HepG2 (cell line): ENCODE results near the gene TEDC2. TPM values are rescaled to one million over a fixed set of nuclear protein-coding genes. Genes with fewer than 3 reads are reported as not detected.
A peak's percentile ranks its signal among the peaks of the same experiment; 100 is the strongest.

ENCODE experiments used
- AGO2 ChIP-seq: fragments of 200-400 bp; formaldehyde crosslinking; optimal IDR thresholded peaks from 2 replicates; pipeline ENCODE3; 2017; ENCODE audit warnings: mild to moderate bottlenecking, low read depth, low read length, moderate library complexity
- AHR ChIP-seq: IDR thresholded peaks from 2 replicates; pipeline ENCODE4 v1.6.1; 2018; ENCODE audit warnings: missing genetic modification reagents, missing compliant biosample characterization
- ARNT2 ChIP-seq: sonication (generic); formaldehyde crosslinking; IDR thresholded peaks from 2 replicates; pipeline ENCODE4 v1.8.0; 2022; ENCODE audit warnings: mild to moderate bottlenecking, low read depth, missing genetic modification reagents, moderate library complexity
- ETV6 ChIP-seq: sonication (generic); formaldehyde crosslinking; conservative IDR thresholded peaks from 2 replicates; pipeline ENCODE4 v1.4.0; 2020; ENCODE audit warnings: missing genetic modification reagents
- GTF2F1 ChIP-seq: fragments of 150-350 bp; IDR thresholded peaks from 2 replicates; pipeline ENCODE4 v1.6.1; 2014; ENCODE audit warnings: low read length
- KLF12 ChIP-seq: sonication (generic); formaldehyde crosslinking; IDR thresholded peaks from 2 replicates; pipeline ENCODE4 v1.4.0; 2020; ENCODE audit warnings: missing genetic modification reagents, borderline replicate concordance
- NFYB ChIP-seq: sonication (generic); formaldehyde crosslinking; IDR thresholded peaks from 2 replicates; pipeline ENCODE4 v1.4.0; 2020; ENCODE audit warnings: missing genetic modification reagents
- SP4 ChIP-seq: sonication (generic); formaldehyde crosslinking; IDR thresholded peaks from 2 replicates; pipeline ENCODE4 v1.8.1; 2023; ENCODE audit warnings: mild to moderate bottlenecking, missing genetic modification reagents
- TEAD2 ChIP-seq: sonication (generic); formaldehyde crosslinking; IDR thresholded peaks from 2 replicates; pipeline ENCODE4 v1.9.0; 2021; ENCODE audit warnings: missing genetic modification reagents
- TMF1 ChIP-seq: sonication (generic); formaldehyde crosslinking; IDR thresholded peaks from 2 replicates; pipeline ENCODE4 v1.8.1; 2022; ENCODE audit warnings: low read depth, missing genetic modification reagents
- ZC3H4 ChIP-seq: sonication (generic); formaldehyde crosslinking; IDR thresholded peaks from 2 replicates; pipeline ENCODE4 v1.4.0; 2020; ENCODE audit warnings: missing genetic modification reagents, borderline replicate concordance
- ZNF292 ChIP-seq: sonication (generic); formaldehyde crosslinking; IDR thresholded peaks from 2 replicates; pipeline ENCODE4 v1.8.1; 2022; ENCODE audit warnings: mild to moderate bottlenecking, low read depth, missing genetic modification reagents, borderline replicate concordance
- ZNF670 ChIP-seq: sonication (generic); formaldehyde crosslinking; IDR thresholded peaks from 2 replicates; pipeline ENCODE4 v1.8.0; 2022; ENCODE audit warnings: mild to moderate bottlenecking, missing genetic modification reagents, borderline replicate concordance
- ZNF75D ChIP-seq: sonication (generic); formaldehyde crosslinking; IDR thresholded peaks from 2 replicates; pipeline ENCODE4 v1.8.1; 2023; ENCODE audit warnings: missing genetic modification reagents, mild to moderate bottlenecking, borderline replicate concordance
- polyA plus RNA-seq, 8 experiments: library from polyadenylated mRNA; depleted of rRNA in 3 of 8; stranded (reverse) in 7 of 8; unstranded in 1 of 8; fragments of >200 nt; fragmentation: Illumina TruSeq in 4 of 8; extraction: Trizol in 4 of 8; gene quantifications; 2 replicates each; pipeline versions ENCODE4 v1.2.1 to v1.2.3, GENCODE V29; 2011 to 2016; ENCODE audit warnings: low read depth in 4 of 8, missing spikeins in 1 of 8, mixed read lengths in 1 of 8; ENCODE audit not compliant: insufficient read depth in 1 of 8
- total RNA-seq, 5 experiments: library from RNA; depleted of rRNA; stranded (reverse); fragments of >200 nt; fragmentation: Illumina TruSeq; extraction: Trizol; gene quantifications; 2 replicates each; pipeline ENCODE4 v1.2.3, GENCODE V29; 2016; ENCODE audit warnings: low read depth in 1 of 5
- TF ChIP-seq, protein P1 (sequence below): sonication (generic); formaldehyde crosslinking; IDR thresholded peaks from 2 replicates; pipeline ENCODE4 v1.4.0; 2020; ENCODE audit warnings: missing genetic modification reagents, mild to moderate bottlenecking, borderline replicate concordance
- TF ChIP-seq, protein P2 (sequence below): sonication (generic); formaldehyde crosslinking; conservative IDR thresholded peaks from 2 replicates; pipeline ENCODE4 v1.5.0; 2020; ENCODE audit warnings: missing genetic modification reagents
- TF ChIP-seq, protein P3 (sequence below): IDR thresholded peaks from 2 replicates; pipeline ENCODE4 v1.6.1; 2012; ENCODE audit warnings: low read depth, low read length, improper control_type of control experiment
- TF ChIP-seq, protein P4 (sequence below): sonication (generic); formaldehyde crosslinking; IDR thresholded peaks from 2 replicates; pipeline ENCODE4 v1.8.1; 2023; ENCODE audit warnings: mild to moderate bottlenecking, missing genetic modification reagents, borderline replicate concordance
- TF ChIP-seq, protein P5 (sequence below): IDR thresholded peaks from 2 replicates; pipeline ENCODE4 v1.6.1; 2016

Gene TEDC2
- total and polyA plus RNA-seq, 2 of the 13 experiments (the other 11 are each of a cell fraction or from before 2014, with no cell fraction given): 6.2 to 24.4 TPM

DNA sequence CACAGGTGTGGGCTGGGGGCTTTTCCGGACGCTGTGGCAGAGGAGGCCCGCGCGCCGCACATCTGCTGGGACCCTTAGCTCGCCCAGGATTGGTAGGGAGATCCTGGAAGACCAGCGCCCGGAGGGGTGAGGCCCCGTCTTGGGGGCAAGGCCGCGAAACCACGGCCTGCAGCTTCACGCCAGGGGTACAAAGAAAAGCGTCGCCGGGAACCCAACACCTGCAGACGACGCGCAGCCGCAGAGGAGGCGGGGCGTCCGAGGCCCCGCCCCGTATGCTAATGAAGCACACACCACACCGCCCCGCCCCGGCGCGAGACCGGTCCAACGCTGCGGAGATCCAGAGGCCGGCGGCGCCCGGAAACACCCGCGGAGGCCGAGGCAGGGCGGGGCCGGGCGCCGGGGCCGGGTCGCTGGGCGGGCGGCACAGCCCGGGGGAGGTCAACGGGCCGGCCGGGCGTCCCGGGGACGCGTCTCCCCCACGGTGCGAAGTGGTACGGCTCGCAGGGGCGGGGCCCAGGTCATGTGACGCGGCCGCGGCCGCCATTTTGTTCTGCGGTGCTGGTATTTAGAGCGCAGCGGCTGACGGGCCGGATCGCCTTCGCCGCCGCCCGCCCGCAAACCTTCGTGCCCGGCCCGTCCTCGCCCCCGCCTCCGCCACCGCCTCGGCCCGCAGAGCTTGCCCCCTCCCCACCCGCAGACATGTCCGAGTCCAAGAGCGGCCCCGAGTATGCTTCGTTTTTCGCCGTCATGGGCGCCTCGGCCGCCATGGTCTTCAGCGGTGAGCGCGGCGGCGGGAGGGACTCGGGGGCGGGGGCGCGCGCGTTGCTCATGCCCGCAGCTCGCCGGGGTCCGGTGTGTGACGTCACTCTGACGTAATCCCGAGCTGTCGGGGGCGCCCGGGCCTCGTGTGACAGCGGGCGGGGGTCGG is 53.8 kb downstream of the TEDC2 start, which contains the start of gene ATP6V0C (continued):
- no peak for TF ChIP-seq ZNF75D (CRISPR knock-in tag)
- TF ChIP-seq AGO2: no peak
- no peak for TF ChIP-seq ZC3H4 (CRISPR knock-in tag)
- TF ChIP-seq ZNF292 (CRISPR knock-in tag): 0 out of 2 replicates have a peak, but pooled peaks have one; percentile 27
- no peak for TF ChIP-seq AHR (CRISPR knock-in tag)
- peak; percentile 69 for TF ChIP-seq ARNT2 (CRISPR knock-in tag)
- no peak for TF ChIP-seq TMF1 (CRISPR knock-in tag)
- peak; percentile 47; the same call in 1 of the 2 replicates for TF ChIP-seq ZNF670
- TF ChIP-seq, protein P1, sequence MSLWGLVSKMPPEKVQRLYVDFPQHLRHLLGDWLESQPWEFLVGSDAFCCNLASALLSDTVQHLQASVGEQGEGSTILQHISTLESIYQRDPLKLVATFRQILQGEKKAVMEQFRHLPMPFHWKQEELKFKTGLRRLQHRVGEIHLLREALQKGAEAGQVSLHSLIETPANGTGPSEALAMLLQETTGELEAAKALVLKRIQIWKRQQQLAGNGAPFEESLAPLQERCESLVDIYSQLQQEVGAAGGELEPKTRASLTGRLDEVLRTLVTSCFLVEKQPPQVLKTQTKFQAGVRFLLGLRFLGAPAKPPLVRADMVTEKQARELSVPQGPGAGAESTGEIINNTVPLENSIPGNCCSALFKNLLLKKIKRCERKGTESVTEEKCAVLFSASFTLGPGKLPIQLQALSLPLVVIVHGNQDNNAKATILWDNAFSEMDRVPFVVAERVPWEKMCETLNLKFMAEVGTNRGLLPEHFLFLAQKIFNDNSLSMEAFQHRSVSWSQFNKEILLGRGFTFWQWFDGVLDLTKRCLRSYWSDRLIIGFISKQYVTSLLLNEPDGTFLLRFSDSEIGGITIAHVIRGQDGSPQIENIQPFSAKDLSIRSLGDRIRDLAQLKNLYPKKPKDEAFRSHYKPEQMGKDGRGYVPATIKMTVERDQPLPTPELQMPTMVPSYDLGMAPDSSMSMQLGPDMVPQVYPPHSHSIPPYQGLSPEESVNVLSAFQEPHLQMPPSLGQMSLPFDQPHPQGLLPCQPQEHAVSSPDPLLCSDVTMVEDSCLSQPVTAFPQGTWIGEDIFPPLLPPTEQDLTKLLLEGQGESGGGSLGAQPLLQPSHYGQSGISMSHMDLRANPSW: no peak; the same call in 1 of the 2 replicates
- TF ChIP-seq ETV6: 0 out of 2 replicates have a peak, but pooled peaks have one; percentile 32
- TF ChIP-seq KLF12 (CRISPR knock-in tag): 0 out of 2 replicates have a peak, but pooled peaks have one; percentile 80
- TF ChIP-seq, protein P2, sequence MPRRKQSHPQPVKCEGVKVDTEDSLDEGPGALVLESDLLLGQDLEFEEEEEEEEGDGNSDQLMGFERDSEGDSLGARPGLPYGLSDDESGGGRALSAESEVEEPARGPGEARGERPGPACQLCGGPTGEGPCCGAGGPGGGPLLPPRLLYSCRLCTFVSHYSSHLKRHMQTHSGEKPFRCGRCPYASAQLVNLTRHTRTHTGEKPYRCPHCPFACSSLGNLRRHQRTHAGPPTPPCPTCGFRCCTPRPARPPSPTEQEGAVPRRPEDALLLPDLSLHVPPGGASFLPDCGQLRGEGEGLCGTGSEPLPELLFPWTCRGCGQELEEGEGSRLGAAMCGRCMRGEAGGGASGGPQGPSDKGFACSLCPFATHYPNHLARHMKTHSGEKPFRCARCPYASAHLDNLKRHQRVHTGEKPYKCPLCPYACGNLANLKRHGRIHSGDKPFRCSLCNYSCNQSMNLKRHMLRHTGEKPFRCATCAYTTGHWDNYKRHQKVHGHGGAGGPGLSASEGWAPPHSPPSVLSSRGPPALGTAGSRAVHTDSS (CRISPR knock-in tag): no peak
- TF ChIP-seq, protein P3, sequence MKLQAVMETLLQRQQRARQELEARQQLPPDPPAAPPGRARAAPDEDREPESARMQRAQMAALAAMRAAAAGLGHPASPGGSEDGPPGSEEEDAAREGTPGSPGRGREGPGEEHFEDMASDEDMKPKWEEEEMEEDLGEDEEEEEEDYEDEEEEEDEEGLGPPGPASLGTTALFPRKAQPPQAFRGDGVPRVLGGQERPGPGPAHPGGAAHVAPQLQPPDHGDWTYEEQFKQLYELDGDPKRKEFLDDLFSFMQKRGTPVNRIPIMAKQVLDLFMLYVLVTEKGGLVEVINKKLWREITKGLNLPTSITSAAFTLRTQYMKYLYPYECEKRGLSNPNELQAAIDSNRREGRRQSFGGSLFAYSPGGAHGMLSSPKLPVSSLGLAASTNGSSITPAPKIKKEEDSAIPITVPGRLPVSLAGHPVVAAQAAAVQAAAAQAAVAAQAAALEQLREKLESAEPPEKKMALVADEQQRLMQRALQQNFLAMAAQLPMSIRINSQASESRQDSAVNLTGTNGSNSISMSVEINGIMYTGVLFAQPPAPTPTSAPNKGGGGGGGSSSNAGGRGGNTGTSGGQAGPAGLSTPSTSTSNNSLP: no peak
- TF ChIP-seq GTF2F1: 0 out of 2 replicates have a peak, but pooled peaks have one; percentile 34
- TF ChIP-seq NFYB (CRISPR knock-in tag): peak; percentile 15; the same call in 1 of the 2 replicates
- peak; percentile 84 for TF ChIP-seq SP4
- TF ChIP-seq, protein P4, sequence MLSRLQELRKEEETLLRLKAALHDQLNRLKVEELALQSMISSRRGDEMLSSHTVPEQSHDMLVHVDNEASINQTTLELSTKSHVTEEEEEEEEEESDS: no peak
- TF ChIP-seq, protein P5, sequence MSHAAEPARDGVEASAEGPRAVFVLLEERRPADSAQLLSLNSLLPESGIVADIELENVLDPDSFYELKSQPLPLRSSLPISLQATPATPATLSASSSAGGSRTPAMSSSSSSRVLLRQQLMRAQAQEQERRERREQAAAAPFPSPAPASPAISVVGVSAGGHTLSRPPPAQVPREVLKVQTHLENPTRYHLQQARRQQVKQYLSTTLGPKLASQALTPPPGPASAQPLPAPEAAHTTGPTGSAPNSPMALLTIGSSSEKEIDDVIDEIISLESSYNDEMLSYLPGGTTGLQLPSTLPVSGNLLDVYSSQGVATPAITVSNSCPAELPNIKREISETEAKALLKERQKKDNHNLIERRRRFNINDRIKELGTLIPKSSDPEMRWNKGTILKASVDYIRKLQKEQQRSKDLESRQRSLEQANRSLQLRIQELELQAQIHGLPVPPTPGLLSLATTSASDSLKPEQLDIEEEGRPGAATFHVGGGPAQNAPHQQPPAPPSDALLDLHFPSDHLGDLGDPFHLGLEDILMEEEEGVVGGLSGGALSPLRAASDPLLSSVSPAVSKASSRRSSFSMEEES (CRISPR knock-in tag): peak; percentile 68
- no peak for TF ChIP-seq TEAD2 (CRISPR knock-in tag)
